ENCODE data around the gene MANBA.

The MANBA gene

DNA sequence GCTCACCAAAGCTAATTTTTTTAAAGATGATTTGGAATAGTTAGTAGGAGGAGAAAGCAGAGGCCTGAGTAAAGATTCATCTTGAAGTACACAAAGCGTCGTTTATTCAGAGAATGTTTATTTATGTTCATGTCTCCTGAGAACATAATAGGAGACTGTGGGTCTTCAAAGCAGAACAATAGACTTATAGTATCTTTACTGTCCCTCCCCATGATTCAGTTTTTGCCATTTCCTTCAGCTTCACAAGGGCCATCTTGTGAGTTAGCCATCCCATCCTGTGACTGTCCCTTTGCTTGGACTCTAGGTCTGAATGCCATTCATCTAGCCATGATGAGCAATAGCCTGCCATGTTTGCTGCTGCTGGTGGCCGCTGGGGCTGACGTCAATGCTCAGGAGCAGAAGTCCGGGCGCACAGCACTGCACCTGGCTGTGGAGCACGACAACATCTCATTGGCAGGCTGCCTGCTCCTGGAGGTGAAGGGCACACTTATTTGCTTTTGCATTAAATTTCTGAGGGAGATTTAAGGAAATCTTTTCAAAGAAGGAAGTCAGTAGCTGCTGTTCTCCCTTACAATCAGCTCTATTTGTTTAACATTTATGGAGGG, 153.8 kb downstream of the MANBA start:
- no peak for TF ChIP-seq FOXP2 (optimal IDR thresholded peaks at IDR 0.05; ENCODE audit: borderline replicate concordance, extremely low read depth, extremely low read length, insufficient read depth)
- no peak for TF ChIP-seq SIN3A (IDR thresholded peaks at IDR 0.05; ENCODE audit: borderline replicate concordance, insufficient read depth, low read length)
- no peak for TF ChIP-seq TAF1 (IDR thresholded peaks at IDR 0.05; ENCODE audit: borderline replicate concordance, insufficient read depth, low read length)
- no peak for TF ChIP-seq POLR2AphosphoS5 (IDR thresholded peaks at IDR 0.05; ENCODE audit: low read depth, low read length)
- TF ChIP-seq, protein P1, sequence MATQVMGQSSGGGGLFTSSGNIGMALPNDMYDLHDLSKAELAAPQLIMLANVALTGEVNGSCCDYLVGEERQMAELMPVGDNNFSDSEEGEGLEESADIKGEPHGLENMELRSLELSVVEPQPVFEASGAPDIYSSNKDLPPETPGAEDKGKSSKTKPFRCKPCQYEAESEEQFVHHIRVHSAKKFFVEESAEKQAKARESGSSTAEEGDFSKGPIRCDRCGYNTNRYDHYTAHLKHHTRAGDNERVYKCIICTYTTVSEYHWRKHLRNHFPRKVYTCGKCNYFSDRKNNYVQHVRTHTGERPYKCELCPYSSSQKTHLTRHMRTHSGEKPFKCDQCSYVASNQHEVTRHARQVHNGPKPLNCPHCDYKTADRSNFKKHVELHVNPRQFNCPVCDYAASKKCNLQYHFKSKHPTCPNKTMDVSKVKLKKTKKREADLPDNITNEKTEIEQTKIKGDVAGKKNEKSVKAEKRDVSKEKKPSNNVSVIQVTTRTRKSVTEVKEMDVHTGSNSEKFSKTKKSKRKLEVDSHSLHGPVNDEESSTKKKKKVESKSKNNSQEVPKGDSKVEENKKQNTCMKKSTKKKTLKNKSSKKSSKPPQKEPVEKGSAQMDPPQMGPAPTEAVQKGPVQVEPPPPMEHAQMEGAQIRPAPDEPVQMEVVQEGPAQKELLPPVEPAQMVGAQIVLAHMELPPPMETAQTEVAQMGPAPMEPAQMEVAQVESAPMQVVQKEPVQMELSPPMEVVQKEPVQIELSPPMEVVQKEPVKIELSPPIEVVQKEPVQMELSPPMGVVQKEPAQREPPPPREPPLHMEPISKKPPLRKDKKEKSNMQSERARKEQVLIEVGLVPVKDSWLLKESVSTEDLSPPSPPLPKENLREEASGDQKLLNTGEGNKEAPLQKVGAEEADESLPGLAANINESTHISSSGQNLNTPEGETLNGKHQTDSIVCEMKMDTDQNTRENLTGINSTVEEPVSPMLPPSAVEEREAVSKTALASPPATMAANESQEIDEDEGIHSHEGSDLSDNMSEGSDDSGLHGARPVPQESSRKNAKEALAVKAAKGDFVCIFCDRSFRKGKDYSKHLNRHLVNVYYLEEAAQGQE (IDR thresholded peaks at IDR 0.05; ENCODE audit: insufficient read depth in 1 of 2, low read depth in 2 of 2, low read length in 2 of 2) = no peak

DNA sequence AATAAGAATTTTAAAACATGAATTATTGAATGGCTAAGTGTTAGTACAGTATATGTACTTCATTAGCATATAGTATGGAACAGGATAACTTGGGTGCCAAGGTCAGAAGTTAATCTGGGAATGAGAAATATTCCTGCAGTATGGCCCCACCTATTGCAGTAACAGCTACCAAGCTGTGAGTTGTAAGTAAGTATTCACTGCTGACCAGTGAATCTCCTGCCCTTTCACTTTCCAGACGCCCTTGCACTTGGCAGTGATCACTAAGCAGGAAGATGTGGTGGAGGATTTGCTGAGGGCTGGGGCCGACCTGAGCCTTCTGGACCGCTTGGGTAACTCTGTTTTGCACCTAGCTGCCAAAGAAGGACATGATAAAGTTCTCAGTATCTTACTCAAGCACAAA, 154.5 kb downstream of the MANBA start:
- TF ChIP-seq, protein P1 (IDR thresholded peaks at IDR 0.05; ENCODE audit: insufficient read depth in 1 of 2, low read depth in 2 of 2, low read length in 2 of 2) = no peak
- TF ChIP-seq FOXP2 (optimal IDR thresholded peaks at IDR 0.05; ENCODE audit: borderline replicate concordance, extremely low read depth, extremely low read length, insufficient read depth) = no peak
- TF ChIP-seq SIN3A (IDR thresholded peaks at IDR 0.05; ENCODE audit: borderline replicate concordance, insufficient read depth, low read length) = no peak
- no peak for TF ChIP-seq POLR2AphosphoS5 (IDR thresholded peaks at IDR 0.05; ENCODE audit: low read depth, low read length)
- TF ChIP-seq TAF1 (IDR thresholded peaks at IDR 0.05; ENCODE audit: borderline replicate concordance, insufficient read depth, low read length) = no peak

DNA sequence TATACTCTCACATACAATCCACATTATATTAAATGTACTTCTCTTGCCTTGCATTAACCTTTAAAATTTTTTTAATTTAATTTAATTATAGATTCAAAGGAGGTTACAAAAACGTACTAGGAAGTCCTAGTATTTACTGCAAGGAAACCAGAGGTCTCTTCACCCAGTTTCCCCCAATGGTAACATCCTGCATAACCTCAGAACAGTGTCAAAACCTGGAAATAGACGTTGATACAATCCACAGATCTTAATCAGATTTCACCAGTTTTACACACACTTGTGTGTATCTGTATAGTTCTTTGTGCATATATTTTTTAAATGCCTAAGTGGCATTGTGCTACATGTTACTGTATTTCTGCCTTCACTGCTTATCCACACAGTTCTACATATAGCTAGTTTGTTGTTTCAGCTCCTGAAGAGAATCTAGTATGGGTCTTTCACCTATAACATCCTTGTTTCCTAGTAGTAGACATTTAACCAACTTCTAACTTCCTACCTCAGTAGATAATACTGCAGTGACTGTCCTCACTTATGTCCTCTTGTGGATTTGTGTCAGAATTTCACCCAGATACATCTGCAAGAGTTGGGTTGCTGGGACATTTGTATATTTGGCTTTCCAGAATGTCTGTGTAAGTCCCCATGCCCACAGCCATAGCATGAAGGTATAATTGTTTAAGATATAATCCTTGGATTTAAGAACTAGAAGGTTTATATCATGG, 156.4 kb downstream of the MANBA start:
- TF ChIP-seq SIN3A (IDR thresholded peaks at IDR 0.05; ENCODE audit: borderline replicate concordance, insufficient read depth, low read length) (no peak), POLR2AphosphoS5 (IDR thresholded peaks at IDR 0.05; ENCODE audit: low read depth, low read length) (no peak), FOXP2 (optimal IDR thresholded peaks at IDR 0.05; ENCODE audit: borderline replicate concordance, extremely low read depth, extremely low read length, insufficient read depth) (no peak), TAF1 (IDR thresholded peaks at IDR 0.05; ENCODE audit: borderline replicate concordance, insufficient read depth, low read length) (no peak)
- TF ChIP-seq, protein P1 (IDR thresholded peaks at IDR 0.05; ENCODE audit: insufficient read depth in 1 of 2, low read depth in 2 of 2, low read length in 2 of 2) = no peak

DNA sequence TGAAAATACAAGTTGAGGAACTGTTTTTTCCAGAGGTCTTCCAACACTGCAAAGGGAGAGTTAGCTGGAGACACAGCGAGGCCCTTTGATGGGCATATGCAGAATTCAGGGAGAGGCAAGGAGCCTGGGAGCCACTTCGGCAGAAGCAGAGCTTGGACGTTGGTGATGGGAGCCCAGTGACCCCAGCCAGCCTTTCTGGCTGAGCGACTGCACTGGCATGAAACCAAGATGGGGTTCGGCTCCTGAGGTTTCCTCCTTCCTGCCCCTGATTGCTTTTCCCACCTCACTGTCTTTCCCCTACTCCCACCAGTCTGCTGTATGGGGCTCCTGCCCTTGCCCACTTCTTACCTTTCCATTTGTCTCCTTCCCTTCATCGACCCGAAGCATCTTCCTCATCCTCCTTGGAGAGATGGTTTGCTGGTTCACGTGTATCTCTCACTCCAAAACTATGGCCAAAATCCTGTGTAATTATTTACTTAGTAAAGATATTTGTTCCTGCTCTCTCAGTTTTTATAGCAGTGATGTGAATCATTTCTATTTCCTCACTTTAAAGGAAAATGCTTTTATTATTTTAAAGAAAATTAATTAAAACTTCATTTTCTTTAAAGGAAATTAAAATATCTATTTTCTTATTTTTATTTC, 159.1 kb downstream of the MANBA start:
- TF ChIP-seq POLR2AphosphoS5 (IDR thresholded peaks at IDR 0.05; ENCODE audit: low read depth, low read length) = no peak
- TF ChIP-seq FOXP2 (optimal IDR thresholded peaks at IDR 0.05; ENCODE audit: borderline replicate concordance, extremely low read depth, extremely low read length, insufficient read depth) = no peak
- no peak for TF ChIP-seq SIN3A (IDR thresholded peaks at IDR 0.05; ENCODE audit: borderline replicate concordance, insufficient read depth, low read length)
- TF ChIP-seq, protein P1 (IDR thresholded peaks at IDR 0.05; ENCODE audit: insufficient read depth in 1 of 2, low read depth in 2 of 2, low read length in 2 of 2) = no peak

Data from PFSK-1 (cell line).